Dermis blood vessel endothelial cell (primary cell): Measurements from ENCODE around the gene PNLIPRP2. TPM values are rescaled to one million over a fixed set of nuclear protein-coding genes. Genes with fewer than 3 reads are reported as not detected.

Source experiments
- DNase-seq: peaks from one replicate; pipeline ENCODE4 v3.0.0; 2010
- total RNA-seq: library from RNA; depleted of rRNA; stranded (reverse); fragments of >200 nt; gene quantifications from 2 replicates; pipeline ENCODE4 v1.2.3, GENCODE V29; 2014

PNLIPRP2 gene
- total RNA-seq = not detected in 2 replicates

- DNase-seq = no peak
Measured at GRCh38 chr10:116620423-116621400, at the start of gene PNLIPRP2. PNLIPRP2 (plus strand) TSS chr10:116620953.

- no peak for DNase-seq
Measured at GRCh38 chr10:116574797-116575196, 46.0 kb upstream of the PNLIPRP2 start.

DNA sequence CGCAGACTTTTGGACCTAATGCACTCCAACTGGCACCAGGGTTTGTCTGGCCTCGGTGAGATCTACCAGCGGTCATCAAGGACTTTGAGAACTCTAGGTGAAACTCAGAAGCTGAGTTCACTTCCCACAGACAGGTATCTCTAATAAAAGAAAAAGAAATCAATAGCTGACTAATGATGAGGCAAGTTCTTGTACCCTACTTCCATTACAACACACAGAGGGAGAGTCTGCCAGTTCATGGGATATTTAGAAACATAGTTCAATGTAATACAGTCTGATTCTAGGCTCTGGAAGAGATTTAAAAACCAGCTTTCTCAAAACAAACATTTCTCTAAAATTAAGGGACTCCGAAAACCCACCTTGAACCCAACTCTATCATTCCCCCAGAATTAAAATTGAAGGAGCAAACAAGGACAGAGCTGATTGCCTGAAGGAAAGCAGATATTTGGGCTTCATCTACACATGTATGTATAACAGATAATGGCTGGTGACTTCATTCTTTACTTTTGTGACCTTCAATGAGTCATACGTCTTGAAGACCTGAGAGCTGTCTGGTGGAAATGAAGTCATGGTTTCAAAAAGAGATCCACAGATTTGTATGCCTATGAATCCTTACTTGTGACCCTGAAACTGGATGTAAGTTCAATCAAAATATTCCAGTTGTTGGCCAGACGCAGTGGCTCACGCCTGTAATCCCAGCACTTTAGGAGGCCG is 32.7 kb upstream of the PNLIPRP2 start:
- no peak for DNase-seq

- DNase-seq = no peak
Measured at GRCh38 chr10:116588995-116589394, 31.8 kb upstream of the PNLIPRP2 start.

GRCh38 chr10:116589926-116590325 is 30.8 kb upstream of the PNLIPRP2 start:
- no peak for DNase-seq

DNA sequence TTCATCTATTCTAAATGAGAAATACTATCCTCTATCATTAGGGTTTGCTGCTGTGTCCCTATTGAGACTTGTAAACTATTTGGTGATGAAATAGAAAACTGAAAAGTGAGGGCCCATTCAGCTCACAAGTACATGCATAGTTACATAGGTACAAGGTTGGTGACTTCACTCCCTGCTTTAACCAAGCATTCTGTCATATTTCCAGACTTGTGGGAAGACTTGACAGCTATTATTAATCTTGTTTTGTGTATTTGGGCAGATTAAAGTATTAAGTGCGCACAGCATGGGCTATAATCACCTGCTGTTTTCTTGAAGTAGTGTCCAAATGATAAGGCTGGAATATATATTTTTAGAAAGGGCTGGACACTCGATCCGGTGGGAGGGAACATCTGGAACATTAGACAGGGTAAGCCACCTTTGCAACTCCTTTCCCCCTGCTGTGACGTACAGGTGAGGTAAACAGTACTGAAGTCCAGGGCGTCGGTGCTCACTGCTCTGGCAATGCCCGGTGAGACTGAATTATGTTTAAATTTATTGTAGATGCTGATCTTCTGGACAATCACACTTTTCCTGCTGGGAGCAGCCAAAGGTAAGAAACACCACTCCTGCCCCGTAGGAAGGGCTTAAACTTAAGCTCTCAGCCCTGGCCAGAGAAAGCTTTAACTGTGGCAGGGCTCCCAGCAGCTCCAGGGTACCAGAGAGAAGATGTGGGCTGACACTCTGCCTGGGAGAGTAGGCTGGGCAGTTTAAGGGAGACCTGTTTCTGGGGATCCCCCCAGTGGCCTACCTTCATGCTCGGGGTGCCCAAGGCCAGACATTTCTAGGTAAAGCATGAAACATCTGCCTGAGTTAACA is 29.9 kb upstream of the PNLIPRP2 start, which contains the start of gene PNLIPRP1:
Gene PNLIPRP1 (plus strand): TSS at position 370 of the 855 bp plus-strand sequence. CDS start 171 bp downstream, at position 541.
- DNase-seq = no peak

DNA sequence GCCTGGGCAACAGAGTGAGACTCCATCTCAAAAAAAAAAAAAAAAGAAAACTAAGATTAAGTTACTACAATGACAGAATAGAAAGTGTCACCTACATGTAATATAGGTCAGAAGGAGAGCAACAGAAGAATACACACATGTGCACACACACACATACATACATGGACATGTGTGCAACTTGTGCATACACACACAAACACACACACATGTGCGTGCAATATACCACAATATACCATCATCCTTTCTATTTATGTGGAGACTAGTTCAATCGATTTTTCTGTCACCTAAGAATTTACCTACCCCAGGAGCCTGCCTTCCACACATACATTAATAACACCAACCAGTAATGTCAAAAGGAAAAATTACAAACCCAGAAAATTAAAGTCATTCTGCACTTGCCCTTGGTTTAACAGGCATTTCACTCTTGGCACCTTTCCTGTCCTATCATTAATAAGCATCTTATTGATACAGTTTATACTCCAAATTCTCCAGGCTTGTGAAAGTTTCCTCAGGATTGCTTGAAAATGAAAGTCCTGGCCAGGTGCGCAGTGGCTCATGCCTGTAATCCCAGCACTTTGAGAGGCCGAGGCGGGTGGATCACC is 27.5 kb upstream of the PNLIPRP2 start:
- DNase-seq = no peak

DNA sequence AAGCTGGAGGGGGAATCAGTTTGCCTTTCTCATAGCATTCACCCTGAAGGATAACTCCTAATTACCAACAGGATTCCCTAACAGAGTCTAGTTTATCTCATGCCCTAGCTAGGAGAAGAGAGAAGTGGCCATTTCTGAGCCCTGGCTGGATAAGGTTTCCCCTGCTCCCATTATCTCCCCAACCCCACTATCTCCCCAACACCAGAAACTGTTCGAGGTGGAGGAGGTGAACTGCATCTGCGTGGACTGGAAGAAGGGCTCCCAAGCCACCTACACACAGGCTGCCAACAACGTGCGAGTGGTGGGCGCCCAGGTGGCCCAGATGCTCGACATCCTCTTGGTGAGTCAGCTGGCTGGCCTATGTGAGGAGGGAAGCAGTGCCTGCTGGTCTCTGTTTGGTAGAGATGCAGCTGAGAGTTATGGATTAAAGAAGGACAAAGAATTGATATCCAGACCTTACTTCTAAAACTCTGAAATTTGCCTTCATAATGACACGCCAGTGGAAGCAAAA is 26.2 kb upstream of the PNLIPRP2 start:
- no peak for DNase-seq

GRCh38 chr10:116596062-116596461 is 24.7 kb upstream of the PNLIPRP2 start:
- DNase-seq = no peak

GRCh38 chr10:116597543-116597942 is 23.2 kb upstream of the PNLIPRP2 start:
- DNase-seq = no peak

DNA sequence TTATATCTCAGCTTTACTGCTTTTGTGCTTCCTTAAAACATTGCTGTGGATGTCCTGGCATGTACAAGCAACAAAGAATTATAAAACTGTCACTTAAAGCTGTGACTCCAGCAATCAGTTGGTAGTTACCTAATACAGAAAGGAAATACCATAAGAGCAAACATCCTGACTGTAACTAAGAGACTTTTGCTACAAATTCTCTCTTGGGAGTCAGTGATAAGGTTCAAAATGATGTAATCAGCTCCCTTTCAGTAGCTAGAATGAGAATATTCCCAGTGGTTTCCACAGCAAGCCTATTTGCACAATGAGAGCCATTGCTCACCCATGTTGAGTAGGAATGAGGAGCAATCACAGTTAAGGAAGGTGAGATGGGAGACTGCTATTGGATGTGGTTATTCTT is 22.4 kb upstream of the PNLIPRP2 start:
- DNase-seq = no peak

GRCh38 chr10:116599991-116600390 is 20.8 kb upstream of the PNLIPRP2 start:
- DNase-seq = no peak

DNA sequence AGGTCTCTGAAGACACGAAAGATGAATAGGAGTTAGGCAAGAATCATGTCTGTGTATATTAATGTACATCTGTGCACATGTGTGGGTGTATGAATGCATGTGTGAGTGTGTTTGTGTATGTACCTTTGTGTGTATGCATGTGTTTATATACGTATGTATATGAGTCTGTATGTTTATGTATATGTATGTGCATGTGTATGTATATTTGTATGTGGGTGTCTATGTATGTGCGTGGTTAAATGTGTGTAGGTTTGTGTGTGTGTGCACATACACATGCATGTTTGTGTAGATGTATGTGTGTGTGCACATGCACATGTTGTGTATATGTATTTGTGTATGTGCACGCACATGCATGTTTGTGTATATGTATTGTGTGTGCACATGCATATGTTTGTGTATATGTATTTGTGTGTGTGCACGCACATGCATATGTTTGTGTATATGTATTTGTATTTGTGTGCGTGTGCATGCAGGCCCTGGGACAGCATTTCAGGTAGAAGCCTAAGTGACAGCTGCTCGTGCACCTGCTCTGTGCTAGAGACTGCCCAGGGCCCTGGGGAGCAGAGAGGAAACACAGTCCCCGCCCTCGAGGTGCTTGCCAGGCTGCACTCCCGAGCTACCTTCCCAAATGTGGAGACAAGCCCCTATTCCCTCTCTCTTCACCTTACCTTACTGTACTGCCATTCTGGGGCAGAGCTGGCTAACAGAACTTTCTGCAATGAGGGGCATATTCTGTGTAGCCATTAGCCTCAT is 17.9 kb upstream of the PNLIPRP2 start:
- DNase-seq = no peak

DNA sequence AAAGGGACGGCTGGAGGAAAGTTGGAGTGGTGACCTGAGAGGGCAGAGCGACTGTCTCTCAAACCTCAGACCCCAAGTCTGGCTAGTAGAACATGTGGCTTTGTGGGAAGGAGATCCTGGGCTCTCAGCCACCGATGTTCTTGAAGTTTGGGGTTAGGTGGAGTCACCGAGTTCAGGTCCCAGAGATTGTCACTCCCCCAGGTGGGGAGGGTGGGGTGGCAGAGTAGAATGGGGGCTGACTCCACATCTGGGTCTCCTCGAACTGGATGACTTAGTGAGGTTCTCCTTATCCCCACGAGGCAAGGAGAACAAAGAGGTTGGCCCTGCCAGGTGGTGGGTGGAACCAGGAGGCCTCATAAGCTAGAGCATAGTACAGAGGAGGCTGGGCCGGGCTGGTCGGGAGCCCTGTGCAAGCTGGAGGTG is 14.7 kb upstream of the PNLIPRP2 start:
- DNase-seq = no peak

- DNase-seq = no peak
Measured at GRCh38 chr10:116607336-116607735, 13.4 kb upstream of the PNLIPRP2 start.

- DNase-seq = no peak
Measured at GRCh38 chr10:116608686-116609594, 11.8 kb upstream of the PNLIPRP2 start.

- no peak for DNase-seq
Measured at GRCh38 chr10:116610443-116611152, 10.2 kb upstream of the PNLIPRP2 start.

GRCh38 chr10:116611153-116611545 is 9.6 kb upstream of the PNLIPRP2 start:
- DNase-seq = no peak

- DNase-seq = no peak
Measured at GRCh38 chr10:116612107-116612769, 8.5 kb upstream of the PNLIPRP2 start.
